HL-60/S4 treated with retinoic acid at 250 ng/mL for 4 days and 3 days (cell line): Measurements from ENCODE around the gene VPS37B.

Experiments
- in situ Hi-C: fragments of 300-500 bp; cut with MboI; formaldehyde crosslinking; loops from 2 replicates; pipeline ENCODE4 v1.7.0; 2022; ENCODE audit warnings: low sequenced_read_pairs

Gene VPS37B

DNA sequence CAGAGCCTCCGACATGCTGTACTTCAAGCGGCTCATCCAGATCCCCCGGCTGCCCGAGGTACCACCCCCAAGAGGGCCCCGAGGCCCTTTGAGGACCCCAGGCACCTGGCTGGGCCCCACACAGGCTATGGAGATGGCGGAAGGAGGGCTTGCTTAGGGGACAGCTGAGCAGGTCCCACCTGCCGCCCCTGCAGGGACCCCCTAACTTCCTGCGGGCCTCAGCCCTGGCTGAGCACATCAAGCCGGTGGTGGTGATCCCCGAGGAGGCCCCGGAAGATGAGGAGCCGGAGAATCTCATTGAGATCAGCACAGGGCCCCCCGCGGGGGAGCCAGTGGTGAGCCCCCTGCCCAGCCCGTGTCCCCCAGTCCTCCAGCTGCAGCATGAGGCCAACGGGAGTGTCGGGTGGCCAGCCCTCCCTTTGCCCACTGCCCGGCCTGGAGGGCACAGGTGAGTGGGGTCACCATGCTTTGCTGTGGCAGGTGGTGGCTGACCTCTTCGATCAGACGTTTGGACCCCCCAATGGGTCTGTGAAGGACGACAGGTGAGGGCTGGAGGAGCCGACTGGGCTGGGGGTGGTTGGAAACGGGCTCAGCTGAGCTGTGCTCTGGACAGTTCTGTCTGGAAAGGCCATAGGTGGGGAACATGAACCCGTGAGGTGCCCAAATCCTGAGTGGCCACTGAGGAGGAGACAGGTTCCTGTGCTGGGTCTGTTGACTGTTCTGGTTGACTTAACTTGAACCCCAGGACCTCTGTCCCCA lies 40.7 kb downstream of the VPS37B start:
- in situ Hi-C loops = loop anchor here (10.0 kb wide), 1 partner anchor 100 kb away; no protein-coding TSS in a partner anchor

DNA sequence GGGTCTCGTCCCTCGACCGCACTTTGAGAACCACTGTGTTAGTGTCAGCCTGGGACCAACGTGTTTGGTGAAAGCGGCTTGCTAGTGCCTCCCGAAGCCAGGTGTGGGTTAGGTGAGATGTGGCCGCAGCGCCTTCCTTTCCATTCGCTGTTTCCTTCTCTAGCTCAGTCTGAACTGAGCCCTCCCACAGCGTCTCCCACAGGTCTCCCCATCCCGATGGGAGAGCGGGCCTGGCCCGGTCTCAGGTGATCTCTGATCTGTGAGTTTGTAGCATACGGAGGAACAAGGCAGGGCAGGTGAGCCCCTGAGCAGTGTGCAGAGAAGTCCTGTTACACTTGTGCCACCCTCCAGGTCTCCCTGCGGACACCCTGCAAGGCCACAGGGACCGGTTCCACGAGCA lies 41.4 kb downstream of the VPS37B start:
- in situ Hi-C loops = loop anchor here (10.0 kb wide), 1 partner anchor 100 kb away; no protein-coding TSS in a partner anchor

- in situ Hi-C loops = loop anchor here (10.0 kb wide), 1 partner anchor 101 kb away; no protein-coding TSS in a partner anchor
Observed at GRCh38 chr12:122853582-122854245, 42.2 kb downstream of the VPS37B start.

GRCh38 chr12:122852336-122853275 lies 43.3 kb downstream of the VPS37B start:
- in situ Hi-C loops = loop anchor here (10.0 kb wide), 1 partner anchor 102 kb away; no protein-coding TSS in a partner anchor

DNA sequence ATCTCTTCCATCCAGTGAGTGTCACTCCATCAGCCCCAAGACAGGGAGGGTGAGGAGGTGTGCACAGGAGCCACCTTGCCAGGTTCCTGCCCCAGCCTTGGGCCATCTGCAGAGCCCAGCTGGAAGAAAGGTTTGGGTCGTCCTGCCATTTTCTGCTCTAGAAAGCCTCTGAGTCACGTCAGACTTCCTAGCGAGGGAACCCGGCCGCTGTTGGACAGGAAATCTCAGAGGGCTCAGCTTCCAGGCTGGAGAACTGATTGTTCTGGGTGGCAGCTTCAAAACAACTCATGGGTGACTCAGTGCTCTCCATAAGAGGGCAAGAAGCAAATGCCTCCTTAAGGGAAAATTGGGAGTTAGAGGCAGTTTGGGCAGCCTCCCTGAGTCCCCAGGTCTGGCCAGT lies 44.1 kb downstream of the VPS37B start:
- in situ Hi-C loops = loop anchor here (10.0 kb wide), 1 partner anchor 103 kb away; no protein-coding TSS in a partner anchor

- in situ Hi-C loops = loop anchor here (10.0 kb wide), 1 partner anchor 104 kb away; no protein-coding TSS in a partner anchor
Observed at GRCh38 chr12:122850695-122851350, 45.1 kb downstream of the VPS37B start.

GRCh38 chr12:122850048-122850445 lies 45.9 kb downstream of the VPS37B start:
- in situ Hi-C loops = loop anchor here (10.0 kb wide), 1 partner anchor 105 kb away; no protein-coding TSS in a partner anchor

DNA sequence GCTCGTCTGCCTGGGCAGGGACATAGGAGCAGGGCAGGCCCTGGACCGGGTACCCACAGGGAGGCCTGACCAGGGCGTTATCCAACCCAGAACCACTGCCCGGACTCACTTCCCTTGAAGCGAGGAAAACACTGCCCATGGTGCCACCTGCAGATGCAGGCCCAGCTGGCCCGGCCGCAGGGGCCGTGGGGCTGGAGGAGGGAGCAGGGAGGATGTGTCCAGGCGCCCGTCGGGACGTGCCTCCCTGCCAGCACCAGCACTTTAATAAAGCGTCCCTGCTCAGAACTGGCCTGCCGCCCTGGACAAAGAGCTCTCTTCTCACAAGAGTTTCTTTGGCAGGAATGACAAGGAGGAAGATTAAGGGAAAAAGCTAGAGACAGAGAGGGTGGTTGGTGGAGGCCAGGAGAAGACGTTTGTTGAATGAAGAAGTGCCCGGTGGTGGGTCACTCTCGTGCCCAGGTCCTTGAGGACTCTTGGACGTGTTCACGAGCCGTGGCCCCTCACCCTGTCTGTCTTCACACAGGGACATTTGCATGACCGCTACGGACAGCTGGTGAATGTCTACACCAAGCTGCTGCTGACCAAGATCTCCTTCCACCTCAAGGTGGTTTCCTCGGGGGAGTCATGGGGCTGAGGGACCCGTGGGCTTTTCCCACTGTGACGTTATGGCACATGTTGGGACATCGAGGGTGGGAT lies 46.4 kb downstream of the VPS37B start:
- in situ Hi-C loops = loop anchor here (10.0 to 25.0 kb wide), 2 partner anchors 105 to 388 kb away; partner anchors contain the start of genes MPHOSPH9 and MTRFR

DNA sequence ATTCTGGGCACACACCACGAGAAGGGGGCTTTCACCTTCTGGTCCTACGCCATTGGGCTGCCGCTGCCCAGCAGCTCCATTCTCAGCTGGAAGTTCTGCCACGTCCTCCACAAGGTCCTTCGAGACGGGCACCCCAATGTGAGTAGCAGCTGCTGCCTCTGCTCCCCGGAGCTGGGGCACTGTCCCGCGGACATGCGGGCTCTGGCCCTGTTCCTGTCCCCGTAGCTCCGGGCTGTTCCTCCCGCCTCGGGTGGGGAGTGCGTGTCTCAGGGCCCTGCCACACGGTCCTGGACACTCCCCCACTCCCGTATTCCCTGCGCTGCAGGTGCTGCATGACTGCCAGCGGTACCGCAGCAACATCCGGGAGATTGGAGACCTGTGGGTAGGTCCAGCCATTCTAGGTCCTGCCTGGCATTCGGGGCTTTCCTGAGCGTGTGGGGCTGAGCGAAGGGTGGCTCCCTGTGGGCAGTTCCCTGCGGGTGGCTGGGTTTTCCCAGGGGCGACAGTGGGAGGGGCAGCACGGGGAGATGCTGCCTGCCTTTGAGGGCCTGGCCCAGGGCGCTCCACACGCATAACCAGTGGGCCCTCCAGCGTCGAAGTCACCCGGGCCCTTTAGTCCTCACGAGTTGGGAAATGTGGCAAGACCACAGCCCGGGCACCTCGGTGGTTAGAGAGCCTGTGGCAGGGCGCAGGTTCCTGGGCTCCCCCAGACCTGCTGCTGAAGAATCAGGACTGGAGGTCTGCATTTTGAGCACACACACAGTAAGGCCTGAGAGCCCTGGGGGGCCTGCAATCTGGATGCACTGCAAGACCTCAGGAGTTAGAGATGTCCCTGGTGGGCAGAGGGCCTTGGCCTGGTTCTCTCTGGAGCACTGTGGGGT lies 47.2 kb downstream of the VPS37B start:
- in situ Hi-C loops = loop anchor here (25.0 kb wide), 1 partner anchor 389 kb away; the partner anchor contains the start of genes MPHOSPH9 and MTRFR

GRCh38 chr12:122847921-122848421 lies 48.0 kb downstream of the VPS37B start:
- in situ Hi-C loops = loop anchor here (25.0 kb wide), 1 partner anchor 389 kb away; the partner anchor contains the start of genes MPHOSPH9 and MTRFR

DNA sequence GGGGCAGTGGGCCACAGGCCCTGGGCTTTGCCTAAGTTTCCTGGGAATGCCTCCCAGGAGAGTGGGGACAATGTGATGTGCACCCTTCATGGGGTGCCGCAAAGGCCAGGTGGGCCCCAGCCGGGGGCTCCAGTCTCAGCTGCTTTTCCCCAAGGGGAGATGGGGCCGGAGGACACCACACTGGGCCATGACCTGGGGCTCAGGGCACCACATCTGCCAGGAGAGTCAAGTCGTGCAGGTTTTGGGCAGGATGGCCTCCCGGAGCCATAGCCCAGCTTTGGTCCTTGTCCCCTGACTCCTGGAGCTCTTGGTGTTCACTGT lies 48.4 kb downstream of the VPS37B start:
- in situ Hi-C loops = loop anchor here (25.0 kb wide), 1 partner anchor 390 kb away; the partner anchor contains the start of genes MPHOSPH9 and MTRFR

GRCh38 chr12:122846622-122847515 lies 49.1 kb downstream of the VPS37B start:
- in situ Hi-C loops = loop anchor here (25.0 kb wide), 1 partner anchor 390 kb away; the partner anchor contains the start of genes MPHOSPH9 and MTRFR

DNA sequence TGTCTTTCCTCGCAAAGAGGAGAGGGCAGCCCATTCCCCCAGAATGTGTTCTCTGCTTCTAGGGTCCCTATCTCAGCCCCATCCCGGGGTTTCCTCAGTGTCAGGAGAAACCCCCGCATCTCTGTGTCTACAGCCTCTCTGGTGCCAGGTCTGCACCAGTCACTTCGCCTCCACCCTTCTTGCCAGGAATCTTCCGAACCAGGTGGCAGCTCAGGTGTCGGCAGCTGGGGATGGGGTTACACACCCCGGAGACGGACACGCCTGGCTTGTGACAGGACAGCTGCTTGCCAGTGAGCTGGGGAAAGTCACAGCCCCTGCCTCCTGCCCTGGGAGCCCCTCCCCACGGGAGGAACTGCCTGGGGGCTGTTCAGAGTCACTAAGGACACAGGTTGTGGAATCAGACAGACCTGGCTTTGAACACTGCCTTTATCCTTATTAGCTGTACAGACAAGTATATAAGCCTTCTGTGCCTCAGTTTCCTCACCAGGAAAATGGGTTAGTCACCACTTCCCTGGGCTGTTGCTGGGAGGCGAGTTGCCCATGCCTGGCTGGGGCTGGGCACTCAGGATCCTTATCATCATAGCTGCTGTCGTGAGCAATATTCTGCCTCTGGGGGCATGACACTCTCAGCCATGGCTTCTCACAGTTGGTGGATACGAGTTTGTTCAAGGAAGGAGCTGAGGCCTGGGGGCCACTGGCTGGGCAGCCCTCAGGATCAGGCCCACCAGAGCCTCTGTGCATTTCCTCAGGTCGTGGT lies 49.9 kb downstream of the VPS37B start:
- in situ Hi-C loops = loop anchor here (25.0 kb wide), 1 partner anchor 391 kb away; the partner anchor contains the start of genes MPHOSPH9 and MTRFR

GRCh38 chr12:122845041-122845864 lies 50.7 kb downstream of the VPS37B start:
- in situ Hi-C loops = loop anchor here (25.0 kb wide), 1 partner anchor 392 kb away; the partner anchor contains the start of genes MPHOSPH9 and MTRFR

- in situ Hi-C loops = loop anchor here (25.0 kb wide), 1 partner anchor 393 kb away; the partner anchor contains the start of genes MPHOSPH9 and MTRFR
Observed at GRCh38 chr12:122844366-122844971, 51.5 kb downstream of the VPS37B start.
